H1 (cell line): ENCODE results near the gene SETDB2. TPM values are rescaled to one million over a fixed set of nuclear protein-coding genes. Genes with fewer than 3 reads are reported as not detected.

Source experiments
- CTCF ChIA-PET: fragments of 300-600 bp; sonication (Branson Sonifier 250); formaldehyde crosslinking; loops from one replicate; lab custom pipeline; 2021; ENCODE audit not compliant: partially characterized antibody; lab: Charles Lee
- POLR2A ChIA-PET: fragments of 300-600 bp; sonication (Branson Sonifier 250); formaldehyde crosslinking; loops from one replicate; lab custom pipeline; 2021; ENCODE audit warnings: inconsistent platforms; ENCODE audit not compliant: partially characterized antibody; lab: Charles Lee
- DNase-seq, 2 experiments: peaks; one replicate each; pipeline versions ENCODE4 v3.0.0 to v3.0.0-alpha.2; 2010 to 2022; ENCODE audit warnings: low spot score in 2 of 2, low read depth in 1 of 2, mixed read lengths in 1 of 2
- FAIRE-seq: peaks from 2 replicates; lab custom pipeline; 2011; peaks lifted over from hg19 to GRCh38; lab: Jason Lieb, UNC
- H2AFZ ChIP-seq: 2 replicates; pipeline ENCODE4 v1.8.1; 2012; ENCODE audit warnings: low read length, inconsistent platforms
- H2AK5ac ChIP-seq: 2 replicates; pipeline ENCODE4 v1.6.1; 2013; ENCODE audit warnings: low read depth, low read length
- H2BK120ac ChIP-seq: replicated peaks from 2 replicates; pipeline ENCODE3; 2013; ENCODE audit warnings: low read depth, low read length, inconsistent platforms
- H2BK12ac ChIP-seq: 2 replicates; pipeline ENCODE4 v1.6.1; 2013; ENCODE audit warnings: low read depth, low read length
- H2BK15ac ChIP-seq: 2 replicates; pipeline ENCODE4 v1.6.1; 2013; ENCODE audit warnings: low read length
- H2BK20ac ChIP-seq: 2 replicates; pipeline ENCODE4 v1.6.1; 2013; ENCODE audit warnings: low read length
- H2BK5ac ChIP-seq: 2 replicates; pipeline ENCODE4 v1.6.1; 2013; ENCODE audit warnings: low read depth, low read length
- H3K14ac ChIP-seq: 2 replicates; pipeline ENCODE4 v1.6.1; 2013; ENCODE audit warnings: inconsistent platforms; ENCODE audit not compliant: insufficient read length
- H3K18ac ChIP-seq: 2 replicates; pipeline ENCODE4 v1.6.1; 2013; ENCODE audit warnings: low read length; ENCODE audit errors: extremely low read depth
- H3K23ac ChIP-seq: 2 replicates; pipeline ENCODE4 v1.6.1; 2013; ENCODE audit warnings: inconsistent platforms; ENCODE audit not compliant: insufficient read length
- H3K23me2 ChIP-seq: 2 replicates; pipeline ENCODE4 v1.6.1; 2013; ENCODE audit warnings: low read depth, low read length
- H3K27ac ChIP-seq: 2 replicates; pipeline ENCODE4 v1.6.1; 2011; ENCODE audit warnings: low read depth, low read length, inconsistent platforms
- H3K27me3 ChIP-seq, 4 experiments: replicated peaks in 1 of 4; 1 replicate in 1 of 4; 2 replicates in 3 of 4; pipeline versions ENCODE4 v1.6.1 to v1.8.1; 2011 to 2013; ENCODE audit warnings: low read length in 3 of 4, mild to moderate bottlenecking in 3 of 4, inconsistent platforms in 2 of 4, mixed read lengths in 2 of 4, moderate library complexity in 1 of 4; ENCODE audit not compliant: control insufficient read depth in 3 of 4, insufficient read depth in 3 of 4; ENCODE audit errors: extremely low read depth in 1 of 4
- H3K36me3 ChIP-seq, 4 experiments: 2 replicates each; pipeline versions ENCODE4 v1.6.1 to v1.8.1; 2011 to 2013; ENCODE audit warnings: mild to moderate bottlenecking in 4 of 4, low read length in 3 of 4, moderate library complexity in 2 of 4, control low read depth in 1 of 4, inconsistent platforms in 1 of 4; ENCODE audit not compliant: insufficient read depth in 4 of 4, control insufficient read depth in 2 of 4
- H3K4ac ChIP-seq: replicated peaks from 2 replicates; pipeline ENCODE3; 2013; ENCODE audit warnings: low read length, low read depth, mixed read lengths, inconsistent platforms; ENCODE audit not compliant: insufficient read length
- H3K4me1 ChIP-seq, 4 experiments: replicated peaks in 1 of 4; 1 replicate in 1 of 4; 2 replicates in 3 of 4; pipeline versions ENCODE4 v1.6.1 to v1.8.1; 2011 to 2013; ENCODE audit warnings: low read length in 3 of 4, inconsistent platforms in 2 of 4, mixed read lengths in 1 of 4; ENCODE audit not compliant: insufficient read depth in 4 of 4, control insufficient read depth in 3 of 4
- H3K4me2 ChIP-seq, 2 experiments: 2 replicates each; pipeline versions ENCODE4 v1.6.1 to v1.8.1; 2011 to 2013; ENCODE audit warnings: low read depth in 2 of 2, low read length in 2 of 2, control low read depth in 1 of 2, inconsistent platforms in 1 of 2, mild to moderate bottlenecking in 1 of 2; ENCODE audit not compliant: insufficient read depth in 1 of 2
- H3K4me3 ChIP-seq, 4 experiments: fragments of 200-600, 300-600 bp in 1 of 4; sonication (generic), shearing (Covaris generic), sonication (Bioruptor Twin) in 1 of 4; 2 replicates each; pipeline versions ENCODE4 v1.5.1 to v1.8.1; 2011 to 2016; ENCODE audit warnings: low read length in 4 of 4, low read depth in 3 of 4, control low read depth in 2 of 4, inconsistent platforms in 2 of 4, mild to moderate bottlenecking in 2 of 4, mixed read lengths in 1 of 4, moderate library complexity in 1 of 4; ENCODE audit not compliant: insufficient read depth in 2 of 4; ENCODE audit errors: extremely low read depth in 1 of 4
- H3K56ac ChIP-seq: replicated peaks from 2 replicates; pipeline ENCODE3; 2013; ENCODE audit warnings: low read depth, mild to moderate bottlenecking, mixed read lengths, low read length, inconsistent platforms; ENCODE audit not compliant: insufficient read length
- H3K79me1 ChIP-seq: 2 replicates; pipeline ENCODE4 v1.6.1; 2013; ENCODE audit warnings: low read depth, low read length, control low read depth
- H3K79me2 ChIP-seq, 2 experiments: 2 replicates each; pipeline versions ENCODE4 v1.6.1 to v1.8.1; 2012 to 2013; ENCODE audit warnings: low read length in 2 of 2, mild to moderate bottlenecking in 2 of 2, inconsistent platforms in 1 of 2; ENCODE audit not compliant: insufficient read depth in 2 of 2, control insufficient read depth in 1 of 2
- H3K9ac ChIP-seq, 4 experiments: replicated peaks in 1 of 4; 1 replicate in 1 of 4; 2 replicates in 3 of 4; pipeline versions ENCODE4 v1.6.1 to v1.8.1; 2011 to 2013; ENCODE audit warnings: low read depth in 3 of 4, low read length in 3 of 4, control low read depth in 2 of 4, mild to moderate bottlenecking in 2 of 4, moderate library complexity in 2 of 4, inconsistent platforms in 1 of 4; ENCODE audit errors: extremely low read depth in 1 of 4
- H3K9me3 ChIP-seq, 2 experiments: 2 replicates each; pipeline versions ENCODE4 v1.6.1 to v1.8.1; 2012 to 2013; ENCODE audit warnings: mild to moderate bottlenecking in 2 of 2, moderate library complexity in 2 of 2, control low read depth in 1 of 2, inconsistent platforms in 1 of 2, low read depth in 1 of 2, low read length in 1 of 2, mixed read lengths in 1 of 2; ENCODE audit not compliant: insufficient read depth in 2 of 2
- H4K20me1 ChIP-seq, 2 experiments: replicated peaks in 1 of 2; 2 replicates each; pipeline versions ENCODE3 to v1.8.1; 2011 to 2013; ENCODE audit warnings: inconsistent platforms in 2 of 2, low read length in 2 of 2, mild to moderate bottlenecking in 1 of 2; ENCODE audit not compliant: insufficient read depth in 2 of 2, control insufficient read depth in 1 of 2
- H4K5ac ChIP-seq: 2 replicates; pipeline ENCODE4 v1.6.1; 2013; ENCODE audit warnings: low read length, low read depth, mixed read lengths, inconsistent platforms; ENCODE audit not compliant: insufficient read length
- H4K8ac ChIP-seq: 2 replicates; pipeline ENCODE4 v1.8.0; 2013; ENCODE audit warnings: mild to moderate bottlenecking, moderate library complexity, low read length, inconsistent platforms; ENCODE audit not compliant: insufficient read depth; ENCODE audit errors: extremely low read depth
- H4K91ac ChIP-seq: replicated peaks from 2 replicates; pipeline ENCODE3; 2013; ENCODE audit warnings: low read length, mixed read lengths, inconsistent platforms; ENCODE audit not compliant: insufficient read length
- CHD1 ChIP-seq: IDR thresholded peaks from 2 replicates; pipeline ENCODE4 v1.6.1; 2012; ENCODE audit warnings: low read depth, low read length, improper control_type of control experiment
- EP300 ChIP-seq, 2 experiments: IDR thresholded peaks; 1 replicate in 1 of 2; 2 replicates in 1 of 2; pipeline ENCODE4 v1.6.1; 2011 to 2012; ENCODE audit warnings: low read depth in 2 of 2, low read length in 2 of 2, mild to moderate bottlenecking in 2 of 2, borderline replicate concordance in 1 of 2, inconsistent platforms in 1 of 2, moderate library complexity in 1 of 2
- FOSL1 ChIP-seq: IDR thresholded peaks from 2 replicates; pipeline ENCODE4 v1.6.1; 2011; ENCODE audit warnings: mild to moderate bottlenecking, low read depth, low read length, moderate library complexity; ENCODE audit not compliant: insufficient read depth
- HDAC6 ChIP-seq: IDR thresholded peaks from one replicate; pipeline ENCODE4 v1.7.1; 2012; ENCODE audit warnings: low read depth, mild to moderate bottlenecking, inconsistent platforms, low read length, moderate library complexity
- JUN ChIP-seq: IDR thresholded peaks from 2 replicates; pipeline ENCODE4 v1.6.1; 2011; ENCODE audit warnings: low read depth, mild to moderate bottlenecking, improper control_type of control experiment, low read length
- KDM5A ChIP-seq: fragments of 200-600 bp; IDR thresholded peaks from 2 replicates; pipeline ENCODE4 v1.7.1; 2012; ENCODE audit warnings: mild to moderate bottlenecking, low read length, inconsistent platforms, mixed read lengths
- NRF1 ChIP-seq: IDR thresholded peaks from 2 replicates; pipeline ENCODE4 v1.6.1; 2011; ENCODE audit warnings: mild to moderate bottlenecking, low read depth, low read length, improper control_type of control experiment
- RAD21 ChIP-seq, 2 experiments: IDR thresholded peaks in 1 of 2; conservative IDR thresholded peaks in 1 of 2; 2 replicates each; pipeline ENCODE4 v1.6.1; 2011; ENCODE audit warnings: low read depth in 2 of 2, low read length in 2 of 2, improper control_type of control experiment in 1 of 2, inconsistent platforms in 1 of 2, mild to moderate bottlenecking in 1 of 2, moderate library complexity in 1 of 2
- WGBS, 2 experiments: shearing (Covaris generic) in 1 of 2; methylation state at CpG; one replicate each; pipeline versions ENCODE4 v1.1.6 to v1.1.7; 2013 to 2015; ENCODE audit warnings: low lambda C conversion rate in 2 of 2, mixed read lengths in 2 of 2, inconsistent platforms in 1 of 2, low coverage in 1 of 2, missing lambda C conversion rate in 1 of 2; ENCODE audit not compliant: insufficient replicate concordance in 2 of 2, insufficient coverage in 1 of 2, insufficient read length in 1 of 2; ENCODE audit errors: extremely low coverage in 1 of 2, missing lambda C conversion rate in 1 of 2; 5-methylcytosine and 5-hydroxymethylcytosine counted together
- polyA plus RNA-seq, 7 experiments: library from polyadenylated mRNA; depleted of rRNA in 3 of 7; stranded (reverse) in 5 of 7; unstranded in 2 of 7; fragments of >200 nt in 5 of 7; fragments of 200-250 nt in 2 of 7; gene quantifications; 1 replicate in 5 of 7; 2 replicates in 1 of 7; 4 replicates in 1 of 7; pipeline versions ENCODE4 v1.2.1 to v1.2.3, GENCODE V29; 2011 to 2013; ENCODE audit warnings: missing spikeins in 2 of 7, mixed read lengths in 2 of 7
- total RNA-seq: library from RNA; stranded (reverse); fragmentation: NEBNext Ultra II Directional; extraction: Animal tissue kit (Norgen Biotek cat#: 25700); gene quantifications from 2 replicates; pipeline ENCODE4 v1.2.1, GENCODE V29; 2021

Gene SETDB2
- total and polyA plus RNA-seq, 2 of the 8 experiments (the other 6 are each of a cell fraction or from before 2014, with no cell fraction given) = 1.2 to 6.1 TPM

DNA sequence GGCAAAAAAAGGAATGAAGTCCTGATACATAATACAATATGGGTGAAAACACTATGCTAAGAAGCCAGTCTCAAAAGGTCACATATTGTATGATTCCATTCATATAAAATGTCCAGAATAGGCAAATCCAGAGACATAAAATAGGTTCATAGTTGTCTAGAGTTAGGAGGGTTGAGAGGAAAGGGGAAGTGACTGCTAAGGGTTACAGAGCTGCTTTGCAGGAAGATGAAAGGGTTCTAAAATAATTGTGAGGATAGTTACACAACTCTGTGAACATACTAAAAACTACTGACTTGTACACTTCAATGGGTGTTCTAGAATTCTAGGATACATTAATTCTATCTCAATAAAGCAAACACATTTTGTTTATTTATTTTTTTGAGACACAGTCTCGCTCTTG lies 25.9 kb upstream of the SETDB2 start:
- H4K91ac ChIP-seq = no peak overlapping the region
- H2AFZ ChIP-seq = no peak overlapping the region
- no peaks in the 10 kb centered on the region for H4K20me1 ChIP-seq
- H3K36me3 ChIP-seq = no peaks in the 10 kb centered on the region
- H3K14ac ChIP-seq = no peak overlapping the region
- H4K5ac ChIP-seq = no peak overlapping the region
- H4K8ac ChIP-seq = no peak overlapping the region
- H3K27me3 ChIP-seq = peaks cover 2 to 13% (median 6%) of the 10 kb centered on the region in 4 experiments; a peak in 5 of 7 replicates
- WGBS, 2 experiments = 82% methylated on average over 1 of the region's 1 CpG; no CpG with 5 or more reads in 1 of the 2 experiments
- H3K23me2 ChIP-seq = no peaks in the 10 kb centered on the region
- no peak overlapping the region for H2BK5ac ChIP-seq
- ChIA-PET CTCF (interaction anchor here (0.5 to 1.7 kb wide), 2 partner anchors 9 to 231 kb away, joined by 3 to 7 read pairs; no protein-coding TSS in a partner anchor), POLR2A (no interaction called here)
- no peak overlapping the region for H3K23ac ChIP-seq
- H3K4me3 ChIP-seq = no peak overlapping the region
- no peaks in the 10 kb centered on the region for H3K79me1 ChIP-seq
- no peak overlapping the region for H3K4me2 ChIP-seq
- H2BK15ac ChIP-seq = no peak overlapping the region
- H3K4ac ChIP-seq = no peak overlapping the region
- no peak overlapping the region for H2AK5ac ChIP-seq
- peaks cover 0 to 3% (median 0%) of the 10 kb centered on the region in 4 experiments; a peak in 1 of 7 replicates for H3K4me1 ChIP-seq
- H3K79me2 ChIP-seq = no peaks in the 10 kb centered on the region
- no peak overlapping the region for H2BK20ac ChIP-seq
- no peak for DNase-seq
- no peaks in the 10 kb centered on the region for H3K9me3 ChIP-seq
- H3K9ac ChIP-seq = no peak overlapping the region
- no peak overlapping the region for H2BK12ac ChIP-seq
- H3K56ac ChIP-seq = no peak overlapping the region
- no peak overlapping the region for H3K18ac ChIP-seq
- H2BK120ac ChIP-seq = no peak overlapping the region
- no peak for FAIRE-seq
- no peak overlapping the region for H3K27ac ChIP-seq
- TF ChIP-seq FOSL1 (no peak), JUN (no peak), RAD21 (IDR thresholded peaks at IDR 0.05 in 1 of 2, conservative IDR thresholded peaks at IDR 0.05 in 1 of 2; ENCODE audit: low read depth in 2 of 2, low read length in 2 of 2) (no peak), CHD1 (no peak), KDM5A (no peak), HDAC6 (no peak), EP300 (IDR thresholded peaks at IDR 0.05; ENCODE audit: borderline replicate concordance in 1 of 2, low read depth in 2 of 2, low read length in 2 of 2) (no peak), NRF1 (no peak)
